Karpas-422 (cell line): ENCODE measurements around the gene TDRD6. TPM values are rescaled to one million over a fixed set of nuclear protein-coding genes. Genes with fewer than 3 reads are reported as not detected.

Source experiments
- DNase-seq: peaks from one replicate; pipeline ENCODE4 v3.0.0-alpha.2; 2015
- H2AFZ ChIP-seq: fragments of 200-600 bp; sonication (generic); 2 replicates; pipeline ENCODE4 v1.6.1; 2014; ENCODE audit warnings: antibody characterized with exemption, low read length, mixed read lengths
- H3K27ac ChIP-seq: fragments of 200-600 bp; sonication (generic); 2 replicates; pipeline ENCODE4 v1.5.1; 2014; ENCODE audit warnings: mild to moderate bottlenecking, low read length, moderate library complexity
- H3K27me3 ChIP-seq: fragments of 200-600 bp; sonication (generic); 2 replicates; pipeline ENCODE4 v1.6.1; 2014; ENCODE audit warnings: low read length, mixed read lengths
- H3K36me3 ChIP-seq: fragments of 200-600 bp; sonication (generic); 2 replicates; pipeline ENCODE4 v1.6.1; 2014; ENCODE audit warnings: low read length, mixed read lengths; ENCODE audit not compliant: insufficient read depth
- H3K4me1 ChIP-seq: fragments of 200-600 bp; sonication (generic); 2 replicates; pipeline ENCODE4 v1.6.1; 2014; ENCODE audit warnings: mild to moderate bottlenecking, low read length, mixed read lengths
- H3K4me2 ChIP-seq: fragments of 200-600 bp; sonication (generic); 2 replicates; pipeline ENCODE4 v1.6.1; 2014; ENCODE audit warnings: low read length, low read depth, mild to moderate bottlenecking; ENCODE audit not compliant: poor library complexity, severe bottlenecking
- H3K4me3 ChIP-seq: fragments of 200-600 bp; sonication (generic); 2 replicates; pipeline ENCODE4 v1.5.1; 2014; ENCODE audit warnings: mild to moderate bottlenecking, antibody characterized with exemption, low read length, mixed read lengths
- H3K79me2 ChIP-seq: fragments of 200-600 bp; sonication (generic); 2 replicates; pipeline ENCODE4 v1.6.1; 2014; ENCODE audit warnings: mild to moderate bottlenecking, low read length, mixed read lengths
- H3K9ac ChIP-seq: fragments of 200-600 bp; sonication (generic); 2 replicates; pipeline ENCODE4 v1.6.0; 2014; ENCODE audit warnings: low read length
- H3K9me2 ChIP-seq: fragments of 200-600 bp; sonication (generic), shearing (Covaris generic); replicated peaks from 2 replicates; pipeline ENCODE4 v1.6.0; 2014; ENCODE audit warnings: mild to moderate bottlenecking, low read length, moderate library complexity; ENCODE audit not compliant: insufficient read depth
- H3K9me3 ChIP-seq: fragments of 300-700, 200-600 bp; sonication (generic); 2 replicates; pipeline ENCODE4 v1.6.1; 2014; ENCODE audit warnings: low read length, mixed read lengths
- H4K20me1 ChIP-seq: fragments of 200-600 bp; sonication (generic); 2 replicates; pipeline ENCODE4 v1.6.1; 2014; ENCODE audit warnings: mild to moderate bottlenecking, antibody characterized with exemption, low read length, low read depth; ENCODE audit not compliant: insufficient read depth
- total RNA-seq: library from RNA; depleted of rRNA; stranded (reverse); fragments of >200 nt; shearing (Covaris generic); gene quantifications from 2 replicates; pipeline ENCODE4 v1.2.3, GENCODE V29; 2014; ENCODE audit warnings: low replicate concordance

Gene TDRD6
- total RNA-seq, 1 experiment from 2014 or later = 3.5 TPM

DNA sequence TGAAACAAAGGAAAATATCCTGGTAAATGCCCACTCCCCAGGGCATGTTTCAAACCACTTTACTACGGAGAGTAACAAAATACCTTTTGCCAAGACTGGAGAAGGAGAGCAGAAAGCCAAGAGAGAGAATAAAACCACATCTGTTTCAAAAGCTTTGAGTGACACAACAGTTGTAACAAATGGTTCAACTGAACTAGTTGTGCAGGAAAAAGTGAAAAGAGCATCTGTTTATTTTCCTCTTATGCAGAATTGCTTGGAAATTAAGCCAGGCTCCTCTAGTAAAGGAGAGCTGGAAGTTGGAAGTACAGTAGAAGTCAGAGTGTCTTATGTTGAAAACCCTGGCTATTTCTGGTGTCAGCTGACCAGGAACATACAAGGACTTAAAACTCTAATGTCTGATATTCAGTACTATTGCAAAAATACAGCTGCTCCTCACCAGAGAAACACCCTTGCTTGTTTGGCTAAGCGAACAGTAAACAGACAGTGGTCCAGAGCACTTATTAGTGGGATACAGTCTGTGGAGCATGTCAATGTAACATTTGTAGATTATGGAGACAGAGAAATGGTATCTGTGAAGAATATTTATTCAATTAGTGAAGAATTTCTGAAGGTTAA, 2.6 kb downstream of the TDRD6 start:
- H3K36me3 ChIP-seq = no peaks in the 10 kb centered on the region
- no peak overlapping the region for H3K4me2 ChIP-seq
- H3K9me3 ChIP-seq = no peaks in the 10 kb centered on the region
- H3K4me1 ChIP-seq = peaks cover 13% of the 10 kb centered on the region
- H3K79me2 ChIP-seq = no peaks in the 10 kb centered on the region
- no peak for DNase-seq
- no peaks in the 10 kb centered on the region for H3K27me3 ChIP-seq
- H3K9me2 ChIP-seq = no peaks in the 10 kb centered on the region
- H4K20me1 ChIP-seq = no peaks in the 10 kb centered on the region
- H3K27ac ChIP-seq = no peak overlapping the region
- no peak overlapping the region for H2AFZ ChIP-seq
- no peak overlapping the region for H3K4me3 ChIP-seq
- H3K9ac ChIP-seq = no peak overlapping the region

GRCh38 chr6:46690911-46691451, 3.3 kb downstream of the TDRD6 start:
- H4K20me1 ChIP-seq = no peaks in the 10 kb centered on the region
- no peak overlapping the region for H2AFZ ChIP-seq
- H3K9me2 ChIP-seq = no peaks in the 10 kb centered on the region
- peaks cover 13% of the 10 kb centered on the region for H3K4me1 ChIP-seq
- H3K4me3 ChIP-seq = no peak overlapping the region
- no peaks in the 10 kb centered on the region for H3K36me3 ChIP-seq
- H3K27me3 ChIP-seq = no peaks in the 10 kb centered on the region
- no peak for DNase-seq
- no peak overlapping the region for H3K4me2 ChIP-seq
- H3K27ac ChIP-seq = no peak overlapping the region
- H3K9me3 ChIP-seq = no peaks in the 10 kb centered on the region
- no peak overlapping the region for H3K9ac ChIP-seq
- no peaks in the 10 kb centered on the region for H3K79me2 ChIP-seq

GRCh38 chr6:46699970-46700369, 12.3 kb downstream of the TDRD6 start:
- Histone ChIP-seq H3K27ac (no peak overlapping the region), H3K9ac (no peak overlapping the region), H3K9me3 (no peaks in the 10 kb centered on the region), H3K79me2 (no peaks in the 10 kb centered on the region), H4K20me1 (no peaks in the 10 kb centered on the region), H3K4me2 (no peak overlapping the region), H3K4me3 (no peak overlapping the region), H2AFZ (no peak overlapping the region), H3K27me3 (no peaks in the 10 kb centered on the region), H3K9me2 (no peaks in the 10 kb centered on the region), H3K4me1 (no peaks in the 10 kb centered on the region; the same call in 1 of the 2 replicates), H3K36me3 (peaks cover 12% of the 10 kb centered on the region; the same call in 1 of the 2 replicates)
- DNase-seq = no peak

DNA sequence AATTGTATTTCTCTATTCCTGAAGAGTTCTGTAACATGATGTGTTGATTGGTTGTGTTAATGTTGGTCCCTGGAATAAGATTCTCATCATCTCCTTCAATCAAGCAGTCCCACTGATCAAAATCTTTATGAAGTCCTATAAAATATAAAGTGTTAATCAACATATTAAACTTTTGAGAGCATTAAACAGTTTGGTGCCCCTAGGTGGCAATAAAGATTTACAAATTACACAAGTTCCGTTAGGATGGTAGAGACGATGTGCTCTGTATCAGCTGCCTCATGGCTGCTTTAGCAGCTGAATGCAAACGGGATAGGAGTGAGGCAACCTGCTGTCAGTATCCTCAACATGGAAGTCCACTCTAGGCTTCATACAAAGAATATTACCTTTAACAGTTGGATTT, 16.9 kb downstream of the TDRD6 start:
- H2AFZ ChIP-seq = no peak overlapping the region
- H3K9ac ChIP-seq = no peak overlapping the region
- H3K9me3 ChIP-seq = no peaks in the 10 kb centered on the region
- peaks cover 12% of the 10 kb centered on the region; the same call in 1 of the 2 replicates for H3K36me3 ChIP-seq
- DNase-seq = peak; percentile 70
- no peak overlapping the region for H3K4me3 ChIP-seq
- H4K20me1 ChIP-seq = no peaks in the 10 kb centered on the region
- H3K4me1 ChIP-seq = no peaks in the 10 kb centered on the region; the same call in 1 of the 2 replicates
- H3K79me2 ChIP-seq = no peaks in the 10 kb centered on the region
- H3K4me2 ChIP-seq = no peak overlapping the region
- no peaks in the 10 kb centered on the region for H3K9me2 ChIP-seq
- no peak overlapping the region for H3K27ac ChIP-seq
- H3K27me3 ChIP-seq = no peaks in the 10 kb centered on the region

- no peak overlapping the region for H3K27ac ChIP-seq
- H3K4me2 ChIP-seq = no peak overlapping the region
- H3K27me3 ChIP-seq = no peaks in the 10 kb centered on the region
- DNase-seq = no peak
- H3K79me2 ChIP-seq = no peaks in the 10 kb centered on the region
- no peak overlapping the region for H3K9ac ChIP-seq
- no peaks in the 10 kb centered on the region; the same call in 1 of the 2 replicates for H3K4me1 ChIP-seq
- H3K36me3 ChIP-seq = peaks cover 7% of the 10 kb centered on the region; the same call in 1 of the 2 replicates
- H3K9me3 ChIP-seq = no peaks in the 10 kb centered on the region
- no peak overlapping the region for H3K4me3 ChIP-seq
- H3K9me2 ChIP-seq = no peaks in the 10 kb centered on the region
- H2AFZ ChIP-seq = no peak overlapping the region
- H4K20me1 ChIP-seq = no peaks in the 10 kb centered on the region
Measured at GRCh38 chr6:46706464-46706863, 18.8 kb downstream of the TDRD6 start.

- Histone ChIP-seq H3K4me1 (peaks cover 10% of the 10 kb centered on the region), H3K27me3 (no peaks in the 10 kb centered on the region), H3K9me2 (no peaks in the 10 kb centered on the region), H3K4me2 (no peak overlapping the region), H3K36me3 (no peaks in the 10 kb centered on the region), H3K9ac (no peak overlapping the region), H3K27ac (no peak overlapping the region), H4K20me1 (no peaks in the 10 kb centered on the region), H2AFZ (no peak overlapping the region), H3K4me3 (no peak overlapping the region), H3K79me2 (no peaks in the 10 kb centered on the region), H3K9me3 (no peaks in the 10 kb centered on the region)
- DNase-seq = no peak
Measured at GRCh38 chr6:46711491-46711890, 23.8 kb downstream of the TDRD6 start.

DNA sequence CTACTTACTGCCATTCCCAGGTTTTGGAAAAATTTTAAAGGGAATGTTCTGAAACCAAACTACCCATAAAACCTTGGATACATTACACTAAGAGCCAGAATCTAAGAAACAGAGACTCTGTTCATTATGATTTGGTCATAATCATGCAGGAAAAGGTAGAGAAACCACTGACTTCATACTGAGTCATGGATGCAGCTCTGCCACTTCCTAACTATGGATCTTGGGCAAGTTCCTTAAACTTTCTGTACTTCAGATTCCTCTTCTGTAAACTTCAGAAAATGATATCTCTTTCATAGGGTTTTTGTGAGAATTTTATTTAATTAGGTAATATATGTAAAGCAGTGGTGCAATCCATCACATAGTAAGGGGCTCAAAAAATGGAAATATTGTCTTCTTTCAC, 27.5 kb downstream of the TDRD6 start:
- Histone ChIP-seq H4K20me1 (no peaks in the 10 kb centered on the region), H3K27ac (no peak overlapping the region), H3K27me3 (no peaks in the 10 kb centered on the region), H3K36me3 (no peaks in the 10 kb centered on the region), H3K4me1 (peaks cover 18% of the 10 kb centered on the region), H3K9me3 (no peaks in the 10 kb centered on the region), H3K4me3 (no peak overlapping the region), H2AFZ (no peak overlapping the region), H3K9me2 (no peaks in the 10 kb centered on the region), H3K4me2 (no peak overlapping the region), H3K9ac (no peak overlapping the region), H3K79me2 (no peaks in the 10 kb centered on the region)
- DNase-seq = no peak

DNA sequence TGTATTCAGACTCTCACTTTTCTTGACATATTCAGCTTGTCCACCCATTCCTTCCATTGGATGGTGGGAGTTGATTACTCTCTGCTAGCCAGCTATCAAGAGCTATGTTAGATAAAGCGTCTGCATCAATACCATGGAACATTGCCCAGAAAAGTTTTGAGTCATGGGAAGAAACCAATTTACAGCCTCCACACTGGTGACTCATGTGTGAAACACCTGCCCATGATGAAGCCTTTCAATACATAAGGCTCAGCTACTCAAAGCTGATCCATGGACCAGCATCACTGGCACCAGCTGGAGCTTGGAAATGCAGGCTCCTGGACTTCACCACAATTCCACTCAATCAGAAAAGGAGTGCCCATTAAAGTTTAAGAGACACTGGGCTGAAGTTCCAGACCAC, 31.4 kb downstream of the TDRD6 start:
- peaks cover 18% of the 10 kb centered on the region for H3K4me1 ChIP-seq
- H3K9me3 ChIP-seq = no peaks in the 10 kb centered on the region
- H3K36me3 ChIP-seq = no peaks in the 10 kb centered on the region
- DNase-seq = no peak
- H3K27me3 ChIP-seq = no peaks in the 10 kb centered on the region
- H3K9ac ChIP-seq = no peak overlapping the region
- H3K79me2 ChIP-seq = no peaks in the 10 kb centered on the region
- H3K9me2 ChIP-seq = no peaks in the 10 kb centered on the region
- H3K4me2 ChIP-seq = no peak overlapping the region
- H3K4me3 ChIP-seq = no peak overlapping the region
- no peaks in the 10 kb centered on the region for H4K20me1 ChIP-seq
- no peak overlapping the region for H2AFZ ChIP-seq
- no peak overlapping the region for H3K27ac ChIP-seq
